NB4 (cell line): ENCODE measurements around the gene PUM1.

Experiments used
- CTCF ChIP-seq: IDR thresholded peaks from one replicate; pipeline ENCODE4 v1.5.1; 2012; ENCODE audit warnings: low read depth, low read length
- MAX ChIP-seq: IDR thresholded peaks from 2 replicates; pipeline ENCODE4 v1.6.1; 2011; ENCODE audit warnings: low read depth, low read length
- MYC ChIP-seq: IDR thresholded peaks from 2 replicates; pipeline ENCODE4 v1.6.1; 2011; ENCODE audit warnings: low read depth, low read length
- POLR2A ChIP-seq: IDR thresholded peaks from 2 replicates; pipeline ENCODE4 v1.6.1; 2011; ENCODE audit warnings: mild to moderate bottlenecking; ENCODE audit not compliant: insufficient read length; ENCODE audit errors: extremely low read depth

GRCh38 chr1:31022259-31022658, 43.3 kb downstream of the PUM1 start:
- TF ChIP-seq CTCF (no peak), POLR2A (no peak), MYC (no peak), MAX (no peak)
